ENCODE data around the gene NSUN3.

DNA sequence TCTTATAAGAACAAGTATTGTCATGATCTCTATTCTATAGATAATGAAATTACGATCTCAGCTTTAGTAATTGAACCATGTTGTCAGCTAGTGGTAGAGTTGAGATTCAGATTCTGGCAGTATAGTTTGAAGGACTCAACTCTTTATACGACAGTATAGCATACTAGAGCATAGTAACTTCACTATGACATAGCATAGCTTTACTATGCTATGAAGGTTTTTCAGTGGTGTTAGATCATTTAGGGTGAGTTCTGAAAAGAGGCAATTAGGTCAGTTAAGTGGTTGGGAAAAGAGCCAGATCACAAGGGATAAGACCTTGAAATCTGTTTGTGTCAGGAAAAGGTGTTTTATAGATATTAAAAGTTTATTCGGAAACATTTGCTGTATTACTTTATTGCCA, 42.6 kb upstream of the NSUN3 start:
- TF ChIP-seq BHLHE40 (IDR thresholded peaks at IDR 0.05; ENCODE audit: borderline replicate concordance) (no peak), FOXA1 (IDR thresholded peaks at IDR 0.05) (no peak), ELF4 (IDR thresholded peaks at IDR 0.05) (no peak), HDGF (IDR thresholded peaks at IDR 0.05; ENCODE audit: borderline replicate concordance) (no peak)

Data from HEK293T (cell line).